Measurements from ENCODE around the gene HK1. TPM values are rescaled to one million over a fixed set of nuclear protein-coding genes. Genes with fewer than 3 reads are reported as not detected.
"Not testable (repeated sequence)": the region's sequence is repeated elsewhere in the genome, so short reads cannot be mapped to it uniquely, and the experiment has no call there.

The HK1 gene
- total RNA-seq, 2 experiments from 2014 or later: 153 to 154 TPM

DNA sequence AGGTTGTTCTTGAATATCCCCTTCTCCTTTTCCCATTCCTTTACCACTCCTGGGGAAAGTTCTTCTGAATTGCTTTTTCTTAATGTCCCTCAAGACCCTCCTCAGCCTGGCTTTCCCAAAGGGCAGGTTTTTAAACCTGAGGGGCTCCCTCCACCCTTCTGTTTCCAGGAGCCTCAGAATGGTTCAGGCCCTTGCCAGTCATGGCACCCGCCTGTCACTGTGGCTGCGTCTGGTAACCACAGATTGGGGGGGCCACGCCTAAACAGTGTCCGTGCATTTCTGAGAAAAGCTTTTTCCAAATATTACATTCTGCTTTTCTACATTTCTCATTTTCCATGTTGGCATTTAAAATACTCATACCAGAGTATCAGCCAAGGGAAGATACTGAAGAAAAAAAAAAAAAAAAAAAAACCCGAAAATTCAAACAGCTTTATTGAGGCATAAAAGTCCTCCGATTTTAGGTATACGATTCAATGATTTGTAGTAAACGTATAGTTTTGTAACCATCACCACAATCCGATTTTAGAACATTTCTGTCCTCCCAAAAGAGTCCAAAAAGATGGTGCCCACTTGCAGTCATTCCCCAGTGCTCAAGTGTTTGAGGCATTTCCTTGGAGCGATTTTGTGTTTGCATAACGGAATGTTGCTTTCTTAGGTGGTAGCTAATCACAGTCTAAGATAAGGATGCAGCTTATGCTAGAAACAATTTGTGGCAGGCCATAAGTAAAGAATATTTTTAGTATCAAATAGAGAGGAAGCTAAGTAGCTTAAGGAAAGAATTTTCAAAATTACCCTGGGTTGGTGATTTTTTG lies 36.0 kb upstream of the HK1 start:
- no peaks in the 10 kb centered on the region for H3K36me3 Mint-ChIP-seq (ENCODE audit: low read depth)
- H3K27ac Mint-ChIP-seq: no peak overlapping the region
- ChIA-PET POLR2A (interaction anchor here (1.1 kb wide), 1 partner anchor 148 kb away, joined by 3 read pairs; no protein-coding TSS in a partner anchor), CTCF (interaction anchor here (1.1 to 2.8 kb wide), 4 partner anchors 149 to 166 kb away, joined by 3 to 11 read pairs (median 6); no protein-coding TSS in a partner anchor)
- ATAC-seq (no peak), DNase-seq (no peak)
- peaks cover 26% of the 10 kb centered on the region for H3K4me1 Mint-ChIP-seq (ENCODE audit: low read depth)
- H3K9me3 Mint-ChIP-seq (ENCODE audit: insufficient read depth): no peaks in the 10 kb centered on the region
- H3K27me3 Mint-ChIP-seq (ENCODE audit: low read depth): no peaks in the 10 kb centered on the region
- H3K4me3 Mint-ChIP-seq: no peak overlapping the region

DNA sequence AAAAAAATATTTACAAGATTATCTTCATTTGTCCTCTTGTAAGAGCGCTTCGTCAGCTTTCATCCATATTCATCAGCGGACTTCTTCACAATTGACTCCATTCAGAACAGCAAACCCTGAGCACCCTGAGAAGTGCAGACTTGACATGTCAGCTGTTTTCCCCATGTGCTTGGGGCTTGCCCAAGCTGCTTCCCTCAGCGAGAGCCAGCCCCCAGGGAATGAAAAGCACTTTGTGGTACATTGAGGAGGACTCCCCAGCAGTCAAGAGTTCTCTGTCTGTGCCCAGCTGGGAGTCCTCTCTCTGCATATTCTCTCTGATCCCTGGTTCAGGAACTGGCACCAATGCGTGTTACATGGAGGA lies 35.5 kb upstream of the HK1 start:
- Mint-ChIP-seq H3K27ac (no peak overlapping the region), H3K9me3 (ENCODE audit: insufficient read depth) (no peaks in the 10 kb centered on the region), H3K36me3 (ENCODE audit: low read depth) (no peaks in the 10 kb centered on the region), H3K4me3 (no peak overlapping the region), H3K4me1 (ENCODE audit: low read depth) (peaks cover 21% of the 10 kb centered on the region), H3K27me3 (ENCODE audit: low read depth) (no peaks in the 10 kb centered on the region)
- ChIA-PET POLR2A (interaction anchor here (1.1 kb wide), 1 partner anchor 148 kb away, joined by 3 read pairs; no protein-coding TSS in a partner anchor), CTCF (interaction anchor here (1.1 to 2.8 kb wide), 4 partner anchors 149 to 165 kb away, joined by 3 to 11 read pairs (median 6); no protein-coding TSS in a partner anchor)
- DNase-seq (no peak), ATAC-seq (no peak)

DNA sequence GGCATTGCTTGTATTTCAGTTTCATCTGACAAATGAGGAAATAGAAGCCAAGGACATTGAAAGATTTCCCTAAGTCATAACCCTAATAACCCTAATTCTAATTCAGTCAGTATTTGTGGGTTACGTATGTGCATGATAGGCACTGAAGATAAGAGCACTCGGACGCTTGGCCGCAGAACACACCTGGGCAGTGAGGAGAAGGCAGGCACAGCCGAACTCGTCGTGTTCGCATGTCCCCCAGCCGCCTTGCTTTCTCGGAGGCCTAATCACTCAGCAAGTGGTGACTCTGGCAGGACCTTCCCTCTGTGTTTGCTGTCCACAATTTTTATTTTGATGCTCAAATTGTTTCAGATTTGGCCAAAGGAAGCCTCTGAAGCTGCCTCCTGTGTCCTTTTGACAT lies 34.5 kb upstream of the HK1 start:
- Mint-ChIP-seq H3K4me1 (ENCODE audit: low read depth) (peaks cover 21% of the 10 kb centered on the region), H3K27me3 (ENCODE audit: low read depth) (no peaks in the 10 kb centered on the region), H3K27ac (no peak overlapping the region), H3K9me3 (ENCODE audit: insufficient read depth) (no peaks in the 10 kb centered on the region), H3K36me3 (ENCODE audit: low read depth) (no peaks in the 10 kb centered on the region), H3K4me3 (no peak overlapping the region)
- no peak for DNase-seq
- CTCF ChIA-PET: interaction anchor here (1.7 to 2.8 kb wide), 2 partner anchors 150 to 161 kb away, joined by 4 to 11 read pairs; no protein-coding TSS in a partner anchor
- POLR2A ChIA-PET: no interaction called here
- ATAC-seq: no peak

DNA sequence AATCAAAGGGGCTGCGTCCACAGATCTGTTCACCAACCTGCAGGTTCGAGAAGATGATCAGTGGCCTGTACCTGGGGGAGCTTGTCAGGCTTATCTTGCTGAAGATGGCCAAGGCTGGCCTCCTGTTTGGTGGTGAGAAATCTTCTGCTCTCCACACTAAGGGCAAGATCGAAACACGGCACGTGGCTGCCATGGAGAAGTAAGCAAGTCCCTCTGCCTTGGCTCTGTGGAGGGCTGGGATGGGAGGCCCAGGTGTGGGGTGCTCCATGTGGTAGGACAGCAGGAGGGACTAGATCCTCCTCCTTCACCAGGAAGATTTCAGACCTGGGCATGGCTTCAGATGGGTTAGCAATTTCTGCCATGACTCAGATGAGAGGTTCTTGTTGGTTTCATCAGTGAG lies 32.3 kb upstream of the HK1 start:
- H3K4me3 Mint-ChIP-seq: no peak overlapping the region
- no peaks in the 10 kb centered on the region for H3K9me3 Mint-ChIP-seq (ENCODE audit: insufficient read depth)
- ATAC-seq (no peak), DNase-seq (no peak)
- H3K27ac Mint-ChIP-seq: no peak overlapping the region
- ChIA-PET CTCF (no interaction called here), POLR2A (no interaction called here)
- H3K27me3 Mint-ChIP-seq (ENCODE audit: low read depth): no peaks in the 10 kb centered on the region
- H3K4me1 Mint-ChIP-seq (ENCODE audit: low read depth): peaks cover 6% of the 10 kb centered on the region
- no peaks in the 10 kb centered on the region for H3K36me3 Mint-ChIP-seq (ENCODE audit: low read depth)

DNA sequence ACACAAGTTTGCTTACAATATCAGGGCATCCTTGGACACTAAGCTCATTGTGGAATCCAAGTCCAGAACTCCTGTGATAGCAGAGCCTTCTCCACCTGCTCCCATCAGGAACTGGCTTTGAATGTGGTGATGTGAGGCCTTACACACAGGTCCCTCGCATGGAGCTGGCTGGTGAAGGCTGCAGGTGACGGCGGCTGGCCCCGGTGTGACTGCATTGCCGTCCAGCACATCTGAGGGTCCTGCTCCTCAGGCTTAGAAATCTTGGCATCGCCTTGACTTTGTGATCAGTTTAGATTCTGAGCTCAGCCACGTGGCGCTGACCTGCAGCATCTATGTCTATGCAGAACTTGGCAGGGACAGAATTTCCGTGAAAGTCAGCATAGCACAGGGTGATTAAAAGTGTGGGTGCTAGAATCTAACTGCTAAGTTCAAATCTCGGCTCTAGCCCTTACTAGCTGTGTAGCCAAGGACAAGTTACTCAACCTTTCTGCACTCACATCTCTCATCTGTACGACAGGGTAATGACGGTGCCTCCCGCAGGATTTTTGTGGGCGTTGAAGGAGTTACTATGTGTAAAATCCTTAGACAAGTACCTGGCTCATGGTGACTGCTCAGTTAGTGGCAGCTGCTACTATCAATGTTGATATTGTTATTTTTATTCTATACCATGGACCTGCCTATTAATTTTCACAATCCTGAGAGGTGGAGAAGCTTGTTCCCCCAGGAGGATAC lies 31.5 kb upstream of the HK1 start:
- Mint-ChIP-seq H3K27ac (no peak overlapping the region), H3K4me3 (no peak overlapping the region), H3K9me3 (ENCODE audit: insufficient read depth) (no peaks in the 10 kb centered on the region), H3K27me3 (ENCODE audit: low read depth) (no peaks in the 10 kb centered on the region), H3K36me3 (ENCODE audit: low read depth) (no peaks in the 10 kb centered on the region), H3K4me1 (ENCODE audit: low read depth) (peaks cover 3% of the 10 kb centered on the region)
- ChIA-PET POLR2A (no interaction called here), CTCF (interaction anchor here (1.2 kb wide), 1 partner anchor 14 kb away, joined by 3 read pairs; no protein-coding TSS in a partner anchor)
- DNase-seq (no peak), ATAC-seq (no peak)

DNA sequence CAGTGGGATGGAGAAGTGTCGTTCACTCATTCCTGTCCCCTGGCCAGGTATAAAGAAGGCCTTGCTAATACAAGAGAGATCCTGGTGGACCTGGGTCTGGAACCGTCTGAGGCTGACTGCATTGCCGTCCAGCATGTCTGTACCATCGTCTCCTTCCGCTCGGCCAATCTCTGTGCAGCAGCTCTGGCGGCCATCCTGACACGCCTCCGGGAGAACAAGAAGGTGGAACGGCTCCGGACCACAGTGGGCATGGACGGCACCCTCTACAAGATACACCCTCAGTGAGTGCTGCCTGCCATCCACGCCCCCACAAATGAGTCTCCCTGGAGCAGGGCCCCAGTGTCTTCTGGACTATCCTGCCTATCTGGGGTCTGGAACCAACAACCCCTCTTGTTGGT lies 31.0 kb upstream of the HK1 start:
- ATAC-seq (no peak), DNase-seq (no peak)
- H3K27me3 Mint-ChIP-seq (ENCODE audit: low read depth): no peaks in the 10 kb centered on the region
- ChIA-PET POLR2A (no interaction called here), CTCF (interaction anchor here (1.2 kb wide), 1 partner anchor 15 kb away, joined by 3 read pairs; no protein-coding TSS in a partner anchor)
- no peak overlapping the region for H3K27ac Mint-ChIP-seq
- no peaks in the 10 kb centered on the region for H3K4me1 Mint-ChIP-seq (ENCODE audit: low read depth)
- no peaks in the 10 kb centered on the region for H3K9me3 Mint-ChIP-seq (ENCODE audit: insufficient read depth)
- H3K4me3 Mint-ChIP-seq: no peak overlapping the region
- no peaks in the 10 kb centered on the region for H3K36me3 Mint-ChIP-seq (ENCODE audit: low read depth)

DNA sequence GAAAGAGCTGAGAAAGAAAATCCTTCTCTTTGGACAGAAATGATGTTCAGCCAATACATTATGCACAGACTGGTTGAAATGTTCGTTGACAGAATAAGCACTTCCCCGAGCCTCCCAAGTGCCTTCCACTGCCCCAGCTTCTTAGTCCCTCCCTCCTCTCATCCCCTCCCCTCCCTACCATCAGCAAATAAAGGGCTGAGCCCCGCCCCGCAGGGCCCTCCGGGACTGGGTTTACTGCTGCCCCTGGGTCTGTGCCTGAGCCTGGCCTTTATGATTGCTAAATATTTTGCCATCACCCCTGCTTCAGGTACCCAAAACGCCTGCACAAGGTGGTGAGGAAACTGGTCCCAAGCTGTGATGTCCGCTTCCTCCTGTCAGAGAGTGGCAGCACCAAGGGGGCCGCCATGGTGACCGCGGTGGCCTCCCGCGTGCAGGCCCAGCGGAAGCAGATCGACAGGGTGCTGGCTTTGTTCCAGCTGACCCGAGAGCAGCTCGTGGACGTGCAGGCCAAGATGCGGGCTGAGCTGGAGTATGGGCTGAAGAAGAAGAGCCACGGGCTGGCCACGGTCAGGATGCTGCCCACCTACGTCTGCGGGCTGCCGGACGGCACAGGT lies 30.1 kb upstream of the HK1 start:
- Mint-ChIP-seq H3K4me1 (ENCODE audit: low read depth) (no peaks in the 10 kb centered on the region), H3K36me3 (ENCODE audit: low read depth) (no peaks in the 10 kb centered on the region), H3K4me3 (no peak overlapping the region), H3K27ac (no peak overlapping the region), H3K27me3 (ENCODE audit: low read depth) (no peaks in the 10 kb centered on the region), H3K9me3 (ENCODE audit: insufficient read depth) (no peaks in the 10 kb centered on the region)
- ATAC-seq: no peak
- POLR2A ChIA-PET: interaction anchor here (0.7 kb wide), 1 partner anchor 15 kb away, joined by 3 read pairs; no protein-coding TSS in a partner anchor
- CTCF ChIA-PET: interaction anchor here (1.2 kb wide), 1 partner anchor 16 kb away, joined by 3 read pairs; no protein-coding TSS in a partner anchor
- no peak for DNase-seq

DNA sequence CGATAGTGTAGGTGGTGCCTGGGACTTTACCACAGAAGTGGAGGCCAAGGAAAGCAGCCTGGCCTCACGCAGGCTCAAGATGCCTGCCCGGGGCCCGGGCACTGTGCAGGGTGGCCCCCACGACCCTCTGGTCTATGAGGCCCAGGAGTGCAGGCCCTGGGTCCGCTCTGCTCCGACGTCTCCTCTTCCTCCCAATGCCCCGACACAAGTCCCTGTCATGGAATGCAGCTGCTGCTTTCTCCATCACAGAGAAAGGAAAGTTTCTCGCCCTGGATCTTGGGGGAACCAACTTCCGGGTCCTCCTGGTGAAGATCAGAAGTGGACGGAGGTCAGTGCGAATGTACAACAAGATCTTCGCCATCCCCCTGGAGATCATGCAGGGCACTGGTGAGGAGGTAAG lies 28.3 kb upstream of the HK1 start:
- CTCF ChIA-PET: no interaction called here
- POLR2A ChIA-PET: no interaction called here
- DNase-seq: no peak
- H3K4me3 Mint-ChIP-seq: no peak overlapping the region
- H3K4me1 Mint-ChIP-seq (ENCODE audit: low read depth): no peaks in the 10 kb centered on the region
- H3K27me3 Mint-ChIP-seq (ENCODE audit: low read depth): no peaks in the 10 kb centered on the region
- no peak overlapping the region for H3K27ac Mint-ChIP-seq
- ATAC-seq: no peak
- H3K36me3 Mint-ChIP-seq (ENCODE audit: low read depth): no peaks in the 10 kb centered on the region
- H3K9me3 Mint-ChIP-seq (ENCODE audit: insufficient read depth): no peaks in the 10 kb centered on the region

DNA sequence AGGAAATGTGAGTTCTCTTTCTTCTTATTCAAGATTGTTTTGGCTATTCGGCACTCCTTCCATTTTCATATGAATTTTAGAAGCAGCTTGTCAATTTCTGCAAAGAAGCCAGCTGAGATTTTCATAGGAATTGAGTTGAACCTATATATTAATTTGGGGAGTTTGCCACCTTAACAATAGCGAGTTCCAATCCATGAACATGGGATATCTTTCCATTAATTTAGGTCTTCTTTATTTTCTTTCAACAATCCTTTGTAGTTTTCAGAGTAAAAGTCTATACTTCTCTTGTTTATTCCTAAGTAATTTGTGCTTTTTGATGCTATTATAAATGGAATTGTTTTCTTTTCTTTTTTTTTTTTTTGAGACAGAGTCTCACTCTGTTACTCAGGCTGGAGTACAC lies 26.9 kb upstream of the HK1 start:
- H3K36me3 Mint-ChIP-seq (ENCODE audit: low read depth); H3K4me3 Mint-ChIP-seq; H3K4me1 Mint-ChIP-seq (ENCODE audit: low read depth); H3K9me3 Mint-ChIP-seq (ENCODE audit: insufficient read depth); H3K27ac Mint-ChIP-seq; POLR2A ChIA-PET; H3K27me3 Mint-ChIP-seq (ENCODE audit: low read depth); CTCF ChIA-PET; ATAC-seq; DNase-seq: not testable (repeated sequence)

DNA sequence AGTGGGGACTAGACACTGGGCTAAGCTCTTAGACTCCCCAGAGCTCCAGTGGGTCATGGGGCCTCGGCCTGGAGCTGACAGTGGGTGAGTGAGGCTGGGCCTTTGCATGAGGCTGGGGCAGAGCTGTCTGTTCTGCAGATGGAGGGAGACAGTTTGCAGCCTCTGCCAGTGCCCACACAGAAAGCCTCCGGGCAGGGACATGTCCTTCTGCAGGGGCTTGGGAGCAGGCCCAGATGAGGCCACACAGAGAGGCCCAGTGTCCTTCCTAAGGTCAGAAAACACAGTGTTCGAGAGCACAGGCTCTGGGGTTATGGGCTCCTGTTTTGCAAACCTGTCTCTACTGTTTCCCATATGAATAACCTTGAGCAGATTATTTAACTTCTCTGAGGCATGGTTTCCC lies 25.1 kb upstream of the HK1 start:
- CTCF ChIA-PET: interaction anchor here (0.6 kb wide), 1 partner anchor 20 kb away, joined by 3 read pairs; no protein-coding TSS in a partner anchor
- ATAC-seq (no peak), DNase-seq (no peak)
- Mint-ChIP-seq H3K36me3 (ENCODE audit: low read depth) (no peaks in the 10 kb centered on the region), H3K27me3 (ENCODE audit: low read depth) (no peaks in the 10 kb centered on the region), H3K9me3 (ENCODE audit: insufficient read depth) (no peaks in the 10 kb centered on the region), H3K4me3 (no peak overlapping the region), H3K27ac (no peak overlapping the region), H3K4me1 (ENCODE audit: low read depth) (no peaks in the 10 kb centered on the region)
- POLR2A ChIA-PET: interaction anchor here (1.0 kb wide), 1 partner anchor 276 kb away, joined by 3 read pairs; no protein-coding TSS in a partner anchor

DNA sequence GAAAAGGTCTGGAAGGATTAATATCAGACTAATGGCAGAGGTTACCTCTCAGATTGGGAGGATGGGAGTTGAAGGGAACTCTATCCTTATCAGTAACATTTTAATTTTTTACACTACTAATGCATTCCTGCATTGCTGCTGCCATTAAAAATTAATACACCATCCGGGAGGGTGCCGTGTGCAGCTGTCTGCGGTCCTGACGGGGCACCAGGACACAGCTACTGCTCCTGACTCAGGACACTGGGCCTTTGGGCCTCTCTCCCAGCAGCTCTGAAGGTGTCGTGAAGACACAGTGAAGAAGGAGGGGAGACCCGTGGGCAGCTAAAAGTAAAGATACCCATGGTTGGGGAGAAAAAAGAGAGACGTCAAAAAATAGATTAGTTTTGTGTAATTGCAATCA lies 23.4 kb upstream of the HK1 start:
- DNase-seq: no peak
- H3K9me3 Mint-ChIP-seq (ENCODE audit: insufficient read depth): no peaks in the 10 kb centered on the region
- no peak overlapping the region for H3K27ac Mint-ChIP-seq
- no peak overlapping the region for H3K4me3 Mint-ChIP-seq
- H3K4me1 Mint-ChIP-seq (ENCODE audit: low read depth): no peaks in the 10 kb centered on the region
- ChIA-PET CTCF (no interaction called here), POLR2A (no interaction called here)
- no peak for ATAC-seq
- H3K27me3 Mint-ChIP-seq (ENCODE audit: low read depth): no peaks in the 10 kb centered on the region
- no peaks in the 10 kb centered on the region for H3K36me3 Mint-ChIP-seq (ENCODE audit: low read depth)
